ENCODE results near the gene PPARA.
A peak's percentile ranks its signal among the peaks of the same experiment; 100 is the strongest.

PPARA gene

GRCh38 chr22:46290843-46291785 lies 140.8 kb downstream of the PPARA start:
- H3K9ac ChIP-seq (ENCODE audit: low read length) = no peak overlapping the region
- H3F3A ChIP-seq (ENCODE audit: insufficient read depth, low read length) = peaks cover 32% of the 10 kb centered on the region
- peaks cover 28% of the 10 kb centered on the region for H3K79me2 ChIP-seq (ENCODE audit: low read length)
- H3K4me1 ChIP-seq (ENCODE audit: low read length) = peaks cover 52% of the 10 kb centered on the region
- no peak overlapping the region for H3K27ac ChIP-seq (ENCODE audit: low read length)
- H3K9me3 ChIP-seq (replicated peaks; ENCODE audit: insufficient read depth, low read length) = no peaks in the 10 kb centered on the region
- H3K36me3 ChIP-seq (replicated peaks; ENCODE audit: insufficient read depth, low read length) = no peaks in the 10 kb centered on the region
- H4K20me1 ChIP-seq (ENCODE audit: insufficient read depth, low read length) = no peaks in the 10 kb centered on the region
- H3K9me2 ChIP-seq (replicated peaks; ENCODE audit: insufficient read depth, low read length) = no peaks in the 10 kb centered on the region
- H2AFZ ChIP-seq (ENCODE audit: low read length) = no peak overlapping the region
- TF ChIP-seq EZH2 (optimal IDR thresholded peaks at IDR 0.05; ENCODE audit: low read depth, low read length) = no peak
- no peak for DNase-seq
- no peaks in the 10 kb centered on the region for H3K27me3 ChIP-seq (replicated peaks; ENCODE audit: insufficient read depth, low read length)
- no peak overlapping the region for H3K4me3 ChIP-seq (ENCODE audit: low read length)
- no peak overlapping the region for H3K4me2 ChIP-seq (ENCODE audit: low read depth, low read length)

GRCh38 chr22:46292173-46292572 lies 141.8 kb downstream of the PPARA start:
- no peak for DNase-seq
- Histone ChIP-seq H3K9me2 (replicated peaks; ENCODE audit: insufficient read depth, low read length) (no peaks in the 10 kb centered on the region), H3K79me2 (ENCODE audit: low read length) (peaks cover 27% of the 10 kb centered on the region), H3F3A (ENCODE audit: insufficient read depth, low read length) (peaks cover 36% of the 10 kb centered on the region), H4K20me1 (ENCODE audit: insufficient read depth, low read length) (no peaks in the 10 kb centered on the region), H3K9me3 (replicated peaks; ENCODE audit: insufficient read depth, low read length) (no peaks in the 10 kb centered on the region), H3K27me3 (replicated peaks; ENCODE audit: insufficient read depth, low read length) (no peaks in the 10 kb centered on the region), H3K27ac (ENCODE audit: low read length) (no peak overlapping the region), H3K4me3 (ENCODE audit: low read length) (no peak overlapping the region), H3K4me1 (ENCODE audit: low read length) (peaks cover 48% of the 10 kb centered on the region), H3K36me3 (replicated peaks; ENCODE audit: insufficient read depth, low read length) (no peaks in the 10 kb centered on the region), H2AFZ (ENCODE audit: low read length) (no peak overlapping the region), H3K4me2 (ENCODE audit: low read depth, low read length) (no peak overlapping the region), H3K9ac (ENCODE audit: low read length) (no peak overlapping the region)
- TF ChIP-seq EZH2phosphoT487 (IDR thresholded peaks at IDR 0.05; ENCODE audit: low read length) = no peak
- TF ChIP-seq, protein P1, sequence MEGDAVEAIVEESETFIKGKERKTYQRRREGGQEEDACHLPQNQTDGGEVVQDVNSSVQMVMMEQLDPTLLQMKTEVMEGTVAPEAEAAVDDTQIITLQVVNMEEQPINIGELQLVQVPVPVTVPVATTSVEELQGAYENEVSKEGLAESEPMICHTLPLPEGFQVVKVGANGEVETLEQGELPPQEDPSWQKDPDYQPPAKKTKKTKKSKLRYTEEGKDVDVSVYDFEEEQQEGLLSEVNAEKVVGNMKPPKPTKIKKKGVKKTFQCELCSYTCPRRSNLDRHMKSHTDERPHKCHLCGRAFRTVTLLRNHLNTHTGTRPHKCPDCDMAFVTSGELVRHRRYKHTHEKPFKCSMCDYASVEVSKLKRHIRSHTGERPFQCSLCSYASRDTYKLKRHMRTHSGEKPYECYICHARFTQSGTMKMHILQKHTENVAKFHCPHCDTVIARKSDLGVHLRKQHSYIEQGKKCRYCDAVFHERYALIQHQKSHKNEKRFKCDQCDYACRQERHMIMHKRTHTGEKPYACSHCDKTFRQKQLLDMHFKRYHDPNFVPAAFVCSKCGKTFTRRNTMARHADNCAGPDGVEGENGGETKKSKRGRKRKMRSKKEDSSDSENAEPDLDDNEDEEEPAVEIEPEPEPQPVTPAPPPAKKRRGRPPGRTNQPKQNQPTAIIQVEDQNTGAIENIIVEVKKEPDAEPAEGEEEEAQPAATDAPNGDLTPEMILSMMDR (IDR thresholded peaks at IDR 0.05; ENCODE audit: low read length) = no peak
- no peak for TF ChIP-seq EZH2 (optimal IDR thresholded peaks at IDR 0.05; ENCODE audit: low read depth, low read length)

DNA sequence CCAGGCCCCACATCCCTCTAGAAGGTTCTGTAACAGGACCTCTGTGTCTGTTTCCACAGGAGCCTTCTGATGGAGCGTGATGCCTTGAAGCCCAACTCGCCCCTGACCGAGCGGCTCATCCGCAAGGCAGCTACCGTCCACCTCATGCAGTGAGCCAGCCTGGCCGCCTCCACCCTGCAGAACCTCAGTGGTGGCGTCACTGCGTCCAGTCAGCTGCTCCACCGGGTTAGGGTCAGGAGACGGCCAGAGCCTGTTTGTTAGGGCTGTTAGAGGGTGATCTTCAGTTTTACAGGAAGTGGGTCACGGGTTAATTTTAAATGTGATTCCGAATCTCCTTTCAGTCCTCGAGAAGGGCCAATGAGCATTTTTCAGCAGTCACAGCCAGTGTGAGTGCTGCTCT lies 142.4 kb downstream of the PPARA start:
- Histone ChIP-seq H3K4me1 (ENCODE audit: low read length) (peaks cover 44% of the 10 kb centered on the region), H3K9ac (ENCODE audit: low read length) (peak overlapping the region; percentile 60), H4K20me1 (ENCODE audit: insufficient read depth, low read length) (no peaks in the 10 kb centered on the region), H3K9me2 (replicated peaks; ENCODE audit: insufficient read depth, low read length) (no peaks in the 10 kb centered on the region), H3K27ac (ENCODE audit: low read length) (peak overlapping the region; percentile 82; the same call in 1 of the 2 replicates), H3F3A (ENCODE audit: insufficient read depth, low read length) (peaks cover 40% of the 10 kb centered on the region), H3K4me2 (ENCODE audit: low read depth, low read length) (peak overlapping the region; percentile 73), H3K27me3 (replicated peaks; ENCODE audit: insufficient read depth, low read length) (no peaks in the 10 kb centered on the region), H3K79me2 (ENCODE audit: low read length) (peaks cover 27% of the 10 kb centered on the region), H3K9me3 (replicated peaks; ENCODE audit: insufficient read depth, low read length) (no peaks in the 10 kb centered on the region), H3K4me3 (ENCODE audit: low read length) (no peak overlapping the region), H2AFZ (ENCODE audit: low read length) (peak overlapping the region; percentile 59; the same call in 1 of the 2 replicates), H3K36me3 (replicated peaks; ENCODE audit: insufficient read depth, low read length) (no peaks in the 10 kb centered on the region)
- DNase-seq = no peak
- TF ChIP-seq, protein P1 (IDR thresholded peaks at IDR 0.05; ENCODE audit: low read length) = no peak
- TF ChIP-seq EZH2phosphoT487 (IDR thresholded peaks at IDR 0.05; ENCODE audit: low read length) (no peak), EZH2 (optimal IDR thresholded peaks at IDR 0.05; ENCODE audit: low read depth, low read length) (no peak)

All from MM.1S (cell line).